HG02588 (cell line): ENCODE results near the gene DNAH3.
"Not testable (repeated sequence)": the region's sequence is repeated elsewhere in the genome, so short reads cannot be mapped to it uniquely, and the experiment has no call there.

ENCODE experiments used
- ATAC-seq: cut with Tn5 transposase; IDR thresholded peaks from one replicate; pipeline ENCODE4 v1.9.1; 2021; ENCODE audit warnings: mild to moderate bottlenecking, moderate library complexity; ENCODE audit not compliant: unreplicated experiment

DNAH3 gene

DNA sequence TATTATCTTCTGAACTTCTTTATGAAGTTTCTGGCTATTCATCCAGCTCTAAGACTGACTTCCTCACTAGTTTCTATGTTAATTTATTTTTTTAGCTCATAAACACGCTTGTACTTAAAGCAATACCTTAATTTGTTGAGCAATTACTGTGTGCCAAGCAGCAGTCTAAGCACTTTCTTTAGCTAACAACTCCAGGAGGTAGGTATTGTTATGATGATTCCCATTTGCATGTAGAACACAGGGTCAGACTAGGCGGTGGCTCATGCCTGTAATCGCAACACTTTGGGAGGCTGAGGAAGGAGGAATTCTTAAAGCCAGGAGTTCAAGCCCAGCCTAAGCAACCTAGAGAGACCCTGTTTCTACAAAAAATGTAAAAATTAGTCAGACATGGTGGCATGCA lies 19.8 kb downstream of the DNAH3 start:
- ATAC-seq, result no peak

DNA sequence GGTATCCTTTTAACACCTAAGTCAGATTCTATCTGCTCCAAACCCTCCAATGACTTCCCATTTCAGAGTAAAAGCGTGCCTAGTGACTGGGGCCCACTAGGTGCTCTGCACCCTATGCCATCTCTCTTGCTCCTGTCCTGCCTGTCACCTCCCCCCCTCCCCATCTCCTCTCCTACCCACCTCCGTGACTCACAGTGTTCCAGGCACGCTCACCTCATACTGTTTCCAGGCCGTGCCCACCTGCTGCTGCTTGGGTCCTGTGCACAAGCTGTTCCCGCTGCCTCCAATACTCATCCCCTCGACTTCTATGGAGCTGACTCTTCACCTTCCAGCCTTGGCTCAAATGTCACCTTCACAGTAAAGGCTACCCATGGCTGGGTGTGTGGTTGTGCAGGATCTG lies 21.7 kb downstream of the DNAH3 start:
- ATAC-seq, result no peak

DNA sequence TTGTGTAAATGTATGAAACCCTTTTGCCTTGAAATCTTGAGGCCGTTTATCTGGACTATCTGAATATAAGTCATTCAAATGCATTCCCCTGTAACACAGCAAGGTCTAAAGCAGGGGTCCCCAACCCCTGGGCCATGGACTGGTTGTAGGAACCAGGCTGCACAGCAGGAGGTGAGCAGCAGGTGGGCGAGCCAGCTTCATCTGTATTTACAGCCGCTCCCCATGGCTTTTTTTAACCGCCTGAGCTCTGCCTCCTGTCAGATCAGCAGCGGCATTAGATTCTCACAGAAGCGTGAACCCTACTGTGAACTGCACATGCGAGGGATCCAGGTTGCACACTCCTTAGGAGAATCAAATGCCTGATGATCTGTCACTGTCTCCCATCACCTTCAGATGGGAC lies 24.1 kb downstream of the DNAH3 start:
- ATAC-seq, result no peak

DNA sequence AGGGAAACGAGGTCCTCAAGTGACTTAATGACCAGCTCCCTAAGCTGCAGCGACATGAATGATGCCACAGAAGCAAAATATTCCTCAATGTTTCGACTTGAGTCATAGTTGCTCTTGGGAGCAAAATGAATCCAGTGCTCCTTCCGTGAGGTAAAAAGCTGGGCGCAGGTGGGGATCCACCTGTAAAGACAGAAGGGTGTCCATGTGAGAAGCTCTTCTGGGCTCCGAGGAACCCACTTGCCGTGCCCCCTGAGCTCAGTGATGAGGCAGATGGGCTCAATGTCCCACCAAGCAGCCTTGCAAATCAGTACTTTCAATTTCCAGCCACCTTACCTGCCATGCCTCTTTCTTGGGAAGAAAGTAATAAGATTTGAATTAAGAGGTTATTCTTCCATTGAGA lies 25.5 kb downstream of the DNAH3 start:
- ATAC-seq, result no peak

DNA sequence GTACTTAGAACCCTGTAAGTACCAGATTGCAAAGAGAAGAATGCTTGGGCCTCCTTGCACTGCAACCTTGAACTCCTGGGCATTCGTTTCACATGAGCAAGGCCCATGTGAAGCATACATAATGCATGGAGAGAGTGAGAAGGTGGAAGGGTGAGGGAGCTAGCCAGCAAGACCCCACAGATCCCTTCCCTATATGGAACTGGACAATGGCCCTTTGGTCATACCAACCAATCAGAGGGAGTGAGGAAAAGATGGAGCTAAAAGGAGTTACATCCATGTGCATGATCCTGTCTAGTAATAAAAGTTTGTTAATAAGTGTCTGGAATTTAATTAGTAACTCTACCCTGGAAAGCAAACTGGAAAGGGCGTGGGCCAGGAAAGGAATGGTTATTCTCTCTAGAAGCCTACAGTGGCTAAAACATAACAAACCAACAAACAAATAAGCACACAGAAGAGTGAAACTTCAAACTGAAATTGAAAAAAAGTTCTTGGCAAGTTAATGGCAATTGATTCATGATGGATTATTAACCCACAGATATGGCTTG lies 29.6 kb downstream of the DNAH3 start:
- ATAC-seq, result no peak

DNA sequence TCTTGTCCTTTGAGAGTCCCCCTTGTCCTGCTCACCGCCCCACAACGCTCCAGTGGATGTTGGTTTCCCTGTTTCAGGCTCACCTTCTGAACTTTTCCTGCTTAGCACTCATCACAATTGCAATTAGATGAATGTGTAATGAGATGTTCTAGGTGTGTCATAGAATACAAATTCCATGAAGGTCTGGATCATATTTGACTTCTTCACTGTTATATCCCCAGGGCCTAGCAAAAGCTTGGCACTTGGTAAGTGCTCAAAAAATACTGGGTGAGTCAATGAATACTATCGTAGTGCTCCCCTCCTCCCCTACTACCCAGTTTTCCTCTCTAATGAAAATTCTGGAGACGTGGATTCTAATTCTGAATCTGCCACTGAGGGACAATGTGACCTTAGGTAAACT lies 33.1 kb downstream of the DNAH3 start:
- no peak for ATAC-seq

DNA sequence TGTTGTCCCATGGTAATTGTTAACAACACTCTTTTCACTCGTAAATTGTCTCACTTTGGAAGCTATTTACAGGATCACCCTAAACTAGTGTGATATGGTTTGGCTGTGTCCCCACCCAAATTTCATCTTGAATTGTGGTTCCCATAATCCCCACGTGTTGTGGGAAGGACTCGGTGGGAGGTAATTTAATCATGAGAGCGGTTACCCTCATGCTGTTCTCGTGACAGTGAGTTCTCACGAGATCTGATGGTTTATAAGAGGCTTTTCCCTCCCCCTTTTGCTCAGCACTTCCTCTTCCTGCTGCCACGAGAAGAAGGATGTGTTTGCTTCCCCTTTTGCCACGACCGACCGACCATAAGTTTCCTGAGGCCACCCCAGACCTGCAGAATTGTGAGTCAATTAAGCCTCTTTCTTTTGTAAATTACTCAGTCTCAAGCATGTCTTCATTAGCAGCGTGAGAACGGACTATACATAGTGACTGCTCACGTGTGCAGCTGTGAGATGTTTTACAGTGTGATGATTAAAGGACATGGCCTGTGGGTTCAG lies 34.4 kb downstream of the DNAH3 start:
- ATAC-seq, result no peak

DNA sequence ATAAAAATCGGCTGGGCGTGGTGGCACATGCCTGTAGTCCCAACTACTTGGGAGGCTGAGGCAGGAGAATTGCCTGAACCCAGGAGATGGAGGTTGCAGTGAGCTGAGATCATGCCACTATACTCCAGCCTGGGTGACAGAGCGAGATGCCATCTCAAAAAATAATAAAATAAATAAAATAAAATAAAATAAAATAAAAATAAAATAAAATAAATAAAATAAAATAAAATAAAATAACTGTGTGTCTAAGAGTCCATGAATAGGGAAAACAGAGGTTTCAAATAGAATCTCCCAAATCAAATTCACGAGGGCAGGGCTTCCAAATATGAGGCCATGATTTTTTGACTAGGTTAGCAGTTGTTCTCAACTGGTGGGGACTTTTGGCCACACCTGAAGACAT lies 35.1 kb downstream of the DNAH3 start:
- not testable (repeated sequence) for ATAC-seq

DNA sequence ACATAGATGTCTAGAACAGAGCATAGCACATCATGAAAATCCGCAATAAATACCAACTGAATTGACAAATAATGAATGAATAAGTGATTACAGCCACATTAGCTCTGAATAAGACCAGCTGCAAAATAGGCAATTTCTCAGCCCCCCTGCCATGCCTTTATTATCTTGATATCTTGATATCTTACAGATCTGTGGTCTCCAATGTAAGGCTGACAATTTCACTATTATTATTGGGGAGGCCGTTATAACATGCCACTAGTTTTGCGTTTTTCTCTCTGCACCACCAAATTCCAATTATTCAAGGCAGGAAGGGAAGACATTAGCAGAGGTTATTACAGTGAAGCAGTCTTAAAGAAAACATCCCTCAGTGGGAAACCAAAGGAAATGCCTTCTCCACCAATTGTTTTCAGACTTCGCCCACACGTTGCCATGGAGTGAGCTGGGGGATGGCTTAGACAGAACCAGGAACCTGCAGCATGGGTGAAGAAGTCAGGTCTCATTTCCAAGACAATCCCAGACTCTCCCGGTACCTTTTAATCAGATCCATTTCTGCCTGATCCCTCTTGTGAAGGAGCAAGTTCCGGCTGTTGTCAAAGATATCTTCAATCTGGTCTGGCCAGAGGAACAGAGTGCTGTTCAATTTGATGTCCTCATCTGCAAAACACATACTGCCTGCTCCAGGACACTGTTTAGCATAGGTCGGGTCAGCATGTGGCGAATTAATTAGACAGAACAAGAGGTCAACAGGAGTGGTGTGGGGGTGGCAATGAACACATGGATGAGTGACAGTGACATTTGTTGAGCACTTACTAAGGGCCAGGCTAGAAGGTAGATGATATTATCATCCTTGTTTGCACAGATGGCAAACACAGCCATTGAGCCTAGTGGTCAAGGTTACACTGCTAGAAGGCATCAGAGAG lies 46.4 kb downstream of the DNAH3 start:
- ATAC-seq, result no peak

DNA sequence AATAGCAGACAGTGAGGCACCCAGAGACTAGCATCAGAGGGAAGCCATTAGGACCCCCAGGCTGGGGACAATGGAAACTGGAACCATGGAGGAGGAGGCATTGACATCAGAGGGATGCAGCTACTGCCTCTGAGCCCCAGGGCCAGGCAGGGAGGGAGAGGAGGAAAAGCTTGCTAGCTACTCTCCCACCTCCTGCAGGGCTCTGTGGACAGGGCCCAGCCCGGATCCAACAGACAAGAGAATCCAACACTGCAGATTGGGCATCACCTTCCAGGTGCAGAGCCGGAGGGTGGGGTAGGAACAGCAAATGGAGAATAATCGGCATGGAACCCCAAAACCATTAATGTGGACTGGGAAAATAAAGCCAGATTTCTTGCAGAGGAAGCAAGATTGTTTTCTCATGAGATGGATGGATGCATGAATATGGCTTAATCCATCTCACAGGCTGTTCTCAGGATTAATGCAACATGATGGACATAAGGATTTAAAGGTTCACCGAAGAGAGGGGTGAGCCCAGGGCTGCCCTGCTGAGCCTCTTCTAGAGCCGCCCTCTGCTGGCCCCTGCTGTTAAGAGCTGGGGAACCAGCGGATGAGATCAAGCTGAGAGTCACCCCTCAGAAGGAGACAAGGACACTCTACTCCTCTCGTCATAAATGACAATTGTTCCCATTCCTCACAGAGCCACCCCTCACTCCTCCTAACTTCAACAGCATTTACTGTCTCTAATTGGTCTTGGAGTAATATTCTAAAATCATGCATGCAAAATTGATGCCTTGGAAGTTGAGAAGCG lies 48.8 kb downstream of the DNAH3 start:
- no peak for ATAC-seq

DNA sequence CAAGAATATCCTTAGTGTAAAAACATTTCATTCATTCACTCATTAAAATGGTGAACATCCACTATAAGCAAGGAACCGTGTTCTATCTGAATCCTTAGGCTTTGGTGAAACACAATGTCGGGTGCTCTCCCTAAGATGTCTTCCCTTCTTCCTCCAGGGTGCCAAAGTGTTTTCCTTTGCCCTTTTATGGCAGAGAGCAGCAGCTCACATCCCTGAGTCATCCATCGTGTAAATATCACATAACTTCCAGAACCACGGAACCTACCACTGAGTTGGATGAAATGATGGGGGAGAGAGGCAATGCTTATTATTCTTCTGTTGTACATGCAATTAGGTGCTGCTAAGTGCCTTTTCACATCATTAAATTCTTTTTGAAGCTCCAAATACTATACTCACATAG lies 50.2 kb downstream of the DNAH3 start:
- ATAC-seq, result no peak

DNA sequence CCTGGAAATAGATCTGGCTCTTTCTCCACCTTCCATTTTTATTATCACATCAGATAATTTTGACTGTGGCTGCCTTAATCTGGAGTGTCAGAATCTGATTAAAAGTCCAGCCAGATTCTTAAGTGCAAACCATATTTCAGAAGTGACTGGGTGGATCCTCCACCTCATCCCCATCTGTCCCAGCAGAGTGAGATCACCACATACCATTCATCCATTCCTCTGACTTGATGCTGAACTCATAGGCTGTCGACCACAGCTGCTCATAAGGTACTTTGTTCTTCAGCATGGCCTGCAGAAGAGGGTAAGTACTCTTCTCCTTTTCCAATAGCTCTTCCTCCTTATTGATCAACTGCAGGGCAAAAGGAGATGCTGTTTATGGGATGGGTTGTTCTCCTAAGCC lies 53.5 kb downstream of the DNAH3 start:
- ATAC-seq, result no peak

DNA sequence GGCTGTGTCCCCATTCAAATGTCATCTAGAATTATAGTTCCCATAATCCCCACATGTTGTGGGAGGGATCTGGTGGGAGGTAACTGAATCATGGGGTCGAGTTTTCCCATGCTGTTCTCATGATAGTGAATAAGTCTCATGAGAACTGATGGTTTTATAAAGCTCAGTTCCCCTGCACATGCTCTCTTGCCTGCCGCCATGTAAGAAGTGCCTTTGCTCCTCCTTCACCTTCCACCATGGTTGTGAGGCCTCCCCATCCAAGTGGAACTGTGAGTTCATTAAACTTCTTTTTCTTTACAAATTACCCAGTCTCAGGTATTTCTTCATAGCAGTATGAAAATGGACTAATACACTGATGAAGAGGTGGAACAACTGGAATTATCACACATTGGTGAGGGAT lies 55.9 kb downstream of the DNAH3 start:
- not testable (repeated sequence) for ATAC-seq

DNA sequence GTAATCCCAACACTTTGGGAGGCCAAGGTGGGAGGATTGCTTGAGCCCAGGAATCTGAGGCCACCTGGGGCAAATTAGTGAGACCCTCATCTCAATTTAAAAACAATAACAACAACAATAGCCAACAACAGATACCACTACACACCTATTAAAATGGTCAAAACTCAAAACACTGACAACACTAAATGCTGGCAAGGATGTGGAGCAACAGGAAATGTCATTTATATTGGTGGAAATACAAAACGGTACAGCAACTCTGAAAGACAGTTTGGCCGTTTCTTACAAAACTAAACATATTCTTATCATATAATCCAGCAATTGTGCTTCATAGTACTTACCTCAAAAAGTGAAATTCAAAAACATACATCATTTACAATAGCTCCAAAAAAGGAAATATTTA lies 57.7 kb downstream of the DNAH3 start:
- no peak for ATAC-seq

DNA sequence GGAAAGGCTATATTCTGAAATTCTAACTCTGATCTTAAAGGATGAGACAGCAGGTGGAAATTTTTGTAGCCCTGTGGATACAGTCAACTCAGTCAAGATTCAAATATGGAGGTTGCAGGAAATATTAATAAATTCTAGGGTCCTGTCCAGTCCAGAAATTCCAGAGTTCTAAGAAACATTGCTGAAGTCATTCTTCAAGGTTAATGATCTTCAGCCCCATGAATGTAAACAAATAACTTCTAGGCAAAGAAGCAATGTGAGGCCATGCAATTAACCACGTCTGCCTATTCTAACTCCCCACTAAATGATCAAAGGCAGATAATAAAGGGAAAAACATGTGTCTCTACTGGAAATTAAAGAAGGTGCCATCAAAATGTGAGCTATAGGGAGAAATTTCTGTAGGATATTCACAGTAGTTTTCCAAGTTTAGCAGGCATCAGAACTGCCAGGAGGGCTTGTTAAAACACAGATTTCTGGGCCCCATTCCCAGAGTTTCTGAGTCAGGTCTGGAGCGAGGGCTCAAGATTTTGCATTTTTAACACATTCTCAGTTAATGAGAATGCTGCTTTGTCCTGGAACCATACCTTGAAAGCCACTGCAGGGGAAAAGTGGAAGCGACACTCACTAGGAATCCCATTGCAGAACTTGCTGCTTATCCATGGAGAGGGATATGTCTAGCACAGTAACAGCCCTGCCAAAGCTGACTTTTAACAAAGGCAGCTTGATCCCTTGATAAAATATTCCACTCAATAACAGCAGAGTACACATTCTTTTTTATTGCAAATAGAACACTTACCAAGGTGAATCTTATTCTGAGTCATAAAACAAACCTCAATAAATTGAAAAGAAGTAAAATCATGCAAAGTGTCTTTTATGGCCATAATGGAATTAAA lies 61.8 kb downstream of the DNAH3 start:
- ATAC-seq, result no peak

DNA sequence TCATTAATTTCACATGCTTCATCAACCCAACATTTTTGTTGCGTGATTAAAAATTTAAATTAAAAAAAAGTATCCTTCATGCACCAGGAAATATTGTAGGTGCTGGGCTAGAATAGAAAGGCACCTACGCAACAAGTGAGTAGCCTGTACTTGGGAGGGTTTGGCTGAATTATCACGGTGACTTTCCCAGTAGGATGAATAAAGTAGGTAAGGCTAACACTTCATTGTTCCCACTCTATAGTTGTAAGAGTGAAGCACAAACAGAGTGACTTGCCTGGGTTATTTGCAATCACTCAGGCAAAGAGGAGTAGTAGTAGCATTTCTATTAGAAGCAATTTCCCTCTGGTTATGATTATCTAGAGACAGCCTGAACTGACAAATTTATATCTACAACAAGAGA lies 62.5 kb downstream of the DNAH3 start:
- no peak for ATAC-seq

DNA sequence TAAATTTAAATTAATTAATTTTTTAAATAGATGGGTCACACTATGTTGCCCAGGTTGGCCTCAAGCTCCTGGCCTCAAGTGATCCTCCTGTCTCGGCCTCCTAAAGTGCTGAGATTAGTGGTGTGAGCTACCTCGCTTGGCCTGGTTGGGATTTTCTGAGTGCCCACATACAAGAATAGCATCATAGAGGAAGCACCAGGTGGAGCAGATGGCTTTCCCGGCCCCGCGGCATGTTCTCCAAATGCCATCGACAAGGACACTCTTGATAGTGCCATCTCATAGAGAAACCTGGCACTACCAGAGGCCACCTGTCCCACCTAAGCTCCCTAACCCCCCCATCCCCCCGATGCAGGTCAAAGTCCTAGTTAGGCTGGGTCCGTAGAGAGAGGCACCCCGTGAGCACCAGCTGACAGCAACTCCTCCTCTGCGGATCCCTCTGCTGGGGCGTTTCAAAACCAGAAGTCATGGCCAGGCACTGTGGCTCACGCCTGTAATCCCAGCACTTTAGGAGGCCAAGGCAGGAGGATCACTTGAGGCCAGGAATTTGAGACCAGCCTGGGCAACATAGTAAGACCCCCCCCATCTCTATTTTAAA lies 65.9 kb downstream of the DNAH3 start:
- no peak for ATAC-seq

DNA sequence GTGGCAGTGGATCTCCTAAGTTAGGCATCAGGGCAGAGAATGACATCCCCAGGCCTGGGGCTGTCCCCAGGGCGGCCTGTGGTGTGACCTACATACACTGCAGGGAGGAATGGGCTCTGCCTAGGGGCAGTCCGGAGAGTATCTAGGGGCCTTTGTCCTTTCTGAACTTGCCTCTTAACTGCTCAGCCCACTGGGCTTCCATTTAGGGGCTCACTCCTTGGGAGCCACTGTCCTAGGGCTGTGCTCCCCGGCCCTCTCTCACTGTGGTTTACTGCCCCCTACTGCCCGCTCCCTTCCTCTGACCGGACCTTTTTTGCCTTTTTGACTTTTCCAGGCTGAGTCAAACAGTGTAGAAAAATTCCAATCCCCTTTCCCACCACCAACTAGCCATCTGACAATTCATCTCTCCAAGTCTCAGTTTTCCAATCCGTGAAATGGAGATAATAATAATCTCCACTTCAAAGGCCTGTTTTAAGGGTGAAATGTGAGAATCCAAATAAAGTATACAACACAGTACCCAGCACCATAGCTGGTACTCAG lies 66.8 kb downstream of the DNAH3 start:
- ATAC-seq, result no peak

DNA sequence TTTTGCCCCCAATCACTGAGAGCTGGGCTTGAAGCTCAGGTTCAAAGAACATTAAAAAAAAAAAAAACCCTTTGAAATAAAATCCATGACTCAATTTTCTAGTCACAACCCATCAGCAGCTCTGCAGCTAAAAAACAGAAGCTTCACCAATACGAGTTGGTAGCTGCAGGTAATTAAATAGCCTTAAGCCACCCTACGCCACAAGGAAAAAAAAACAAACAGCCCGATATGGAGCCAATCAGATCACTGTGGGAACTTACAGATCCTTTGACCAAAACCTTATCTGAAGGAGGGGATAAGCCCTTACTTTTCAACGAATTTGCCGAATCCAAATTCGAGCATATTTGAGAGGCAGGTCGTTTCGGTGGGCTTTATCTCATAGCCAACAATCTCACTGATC lies 69.3 kb downstream of the DNAH3 start:
- no peak for ATAC-seq

DNA sequence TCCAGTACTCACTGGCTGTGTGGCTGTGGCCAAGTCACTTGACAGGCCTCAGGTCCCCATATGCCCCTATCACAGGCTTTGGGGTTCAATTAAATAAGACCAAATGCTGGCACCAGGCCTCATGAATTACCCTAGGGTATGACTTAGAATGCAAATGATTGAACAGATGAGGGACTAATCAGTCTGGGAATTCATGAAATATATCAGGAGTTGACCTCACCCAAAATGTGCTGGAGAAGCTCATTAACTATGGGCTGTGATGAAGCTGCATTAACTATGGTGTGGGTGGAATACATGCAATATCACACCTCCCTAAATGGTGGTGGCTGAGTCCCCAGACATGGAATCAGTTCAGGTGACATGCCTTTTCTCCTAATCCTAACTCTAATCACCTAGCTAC lies 72.1 kb downstream of the DNAH3 start:
- ATAC-seq, result no peak
